Dendritic cell treated with granulocyte-macrophage colony-stimulating factor and Interleukin-4, amounts not matched to agents 40 ng/mL and 50 ng/mL, for 4 days (primary cell): ENCODE results near the gene SS18L1.

Source experiments
- H3K27ac Mint-ChIP-seq: one replicate; pipeline ENCODE4 v1.8.0; 2022; ENCODE audit warnings: mild to moderate bottlenecking, mixed read lengths
- H3K27me3 Mint-ChIP-seq: one replicate; pipeline ENCODE4 v1.8.0; 2022; ENCODE audit warnings: mild to moderate bottlenecking, mixed read lengths
- H3K36me3 Mint-ChIP-seq: one replicate; pipeline ENCODE4 v1.8.0; 2022; ENCODE audit warnings: low read depth, mixed read lengths
- H3K4me1 Mint-ChIP-seq: one replicate; pipeline ENCODE4 v1.8.0; 2022; ENCODE audit warnings: low read depth, mixed read lengths
- H3K4me3 Mint-ChIP-seq: one replicate; pipeline ENCODE4 v1.8.0; 2022; ENCODE audit warnings: mild to moderate bottlenecking, moderate library complexity, mixed read lengths
- H3K9me3 Mint-ChIP-seq: one replicate; pipeline ENCODE4 v1.8.0; 2022; ENCODE audit warnings: mixed read lengths
- intact Hi-C: fragments of 100-400 bp; cut with micrococcal nuclease; formaldehyde crosslinking; loops from one replicate; pipeline ENCODE4 v1.15.0; 2022

Gene SS18L1

DNA sequence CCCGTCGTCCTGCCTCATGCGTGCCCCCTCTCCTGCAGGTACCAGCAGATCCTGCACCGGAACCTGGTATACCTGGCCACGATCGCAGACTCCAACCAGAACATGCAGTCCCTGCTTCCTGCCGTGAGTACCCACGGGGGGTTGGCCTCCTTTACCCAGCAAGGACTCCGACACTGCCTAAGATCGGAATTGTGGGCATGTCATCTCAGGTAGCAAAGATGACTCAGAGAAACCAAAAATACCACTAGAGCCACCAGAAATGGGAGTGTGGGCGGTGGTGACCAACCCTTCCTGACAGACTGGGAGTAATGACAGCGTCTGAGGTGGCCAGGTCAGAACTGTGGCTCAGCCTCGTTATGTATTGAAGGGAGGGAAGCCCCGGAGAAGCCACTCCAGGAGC is 16.3 kb downstream of the SS18L1 start:
- no peak overlapping the region for H3K4me3 Mint-ChIP-seq
- no peaks in the 10 kb centered on the region for H3K27me3 Mint-ChIP-seq
- H3K36me3 Mint-ChIP-seq, result peaks cover 81% of the 10 kb centered on the region
- no peaks in the 10 kb centered on the region for H3K9me3 Mint-ChIP-seq
- peaks cover 20% of the 10 kb centered on the region for H3K4me1 Mint-ChIP-seq
- H3K27ac Mint-ChIP-seq, result no peak overlapping the region
- intact Hi-C loops, result no loop called here

- no peak overlapping the region for H3K4me3 Mint-ChIP-seq
- peaks cover 20% of the 10 kb centered on the region for H3K4me1 Mint-ChIP-seq
- H3K36me3 Mint-ChIP-seq, result peaks cover 81% of the 10 kb centered on the region
- H3K27ac Mint-ChIP-seq, result no peak overlapping the region
- no peaks in the 10 kb centered on the region for H3K9me3 Mint-ChIP-seq
- intact Hi-C loops, result no loop called here
- no peaks in the 10 kb centered on the region for H3K27me3 Mint-ChIP-seq
These were observed 16.7 kb downstream of the SS18L1 start for GRCh38 chr20:62160253-62160652.

GRCh38 chr20:62160876-62161275 is 17.3 kb downstream of the SS18L1 start:
- H3K4me3 Mint-ChIP-seq, result no peak overlapping the region
- no peaks in the 10 kb centered on the region for H3K27me3 Mint-ChIP-seq
- peaks cover 81% of the 10 kb centered on the region for H3K36me3 Mint-ChIP-seq
- no peak overlapping the region for H3K27ac Mint-ChIP-seq
- intact Hi-C loops, result no loop called here
- no peaks in the 10 kb centered on the region for H3K9me3 Mint-ChIP-seq
- peaks cover 14% of the 10 kb centered on the region for H3K4me1 Mint-ChIP-seq

GRCh38 chr20:62161347-62161746 is 17.8 kb downstream of the SS18L1 start:
- H3K4me1 Mint-ChIP-seq, result peaks cover 9% of the 10 kb centered on the region
- intact Hi-C loops, result no loop called here

DNA sequence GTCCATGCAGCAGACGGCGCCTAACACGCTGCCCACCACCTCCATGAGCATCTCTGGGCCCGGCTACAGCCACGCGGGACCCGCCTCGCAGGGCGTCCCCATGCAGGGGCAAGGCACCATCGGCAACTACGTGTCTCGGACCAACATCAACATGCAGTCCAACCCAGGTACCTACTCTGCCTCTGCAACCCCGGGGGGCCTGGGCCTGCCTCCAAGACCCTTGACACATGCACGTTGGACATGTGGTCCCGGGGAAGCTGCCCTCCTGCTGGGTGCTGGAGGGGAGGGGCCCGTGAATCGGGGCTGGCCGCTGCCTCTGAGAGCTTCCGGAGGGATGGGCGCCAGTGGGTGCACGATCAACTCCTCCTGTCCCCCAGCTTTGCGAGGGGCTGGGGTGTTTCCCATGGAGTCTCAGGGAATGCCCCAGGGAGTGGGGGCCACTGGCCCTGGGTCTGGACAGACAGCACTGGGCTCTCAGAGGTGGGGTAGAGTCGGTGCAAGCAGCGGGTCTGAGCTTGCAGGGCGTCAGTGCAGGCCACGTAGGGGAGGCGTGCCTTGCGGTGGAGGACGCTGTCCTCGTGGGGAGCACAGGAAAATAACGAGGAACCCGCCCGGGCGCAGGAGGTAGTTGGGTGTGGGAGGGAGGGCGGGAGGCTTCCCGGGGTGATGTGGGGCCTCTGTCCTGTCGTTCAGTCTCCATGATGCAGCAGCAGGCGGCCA is 19.4 kb downstream of the SS18L1 start:
- peaks cover 9% of the 10 kb centered on the region for H3K4me1 Mint-ChIP-seq
- H3K4me3 Mint-ChIP-seq, result no peak overlapping the region
- intact Hi-C loops, result no loop called here
- H3K36me3 Mint-ChIP-seq, result peaks cover 94% of the 10 kb centered on the region
- no peaks in the 10 kb centered on the region for H3K27me3 Mint-ChIP-seq
- no peak overlapping the region for H3K27ac Mint-ChIP-seq
- no peaks in the 10 kb centered on the region for H3K9me3 Mint-ChIP-seq

More at GRCh38 chr20:62161347-62161746, 17.8 kb downstream of the SS18L1 start:
- no peaks in the 10 kb centered on the region for H3K27me3 Mint-ChIP-seq
- no peak overlapping the region for H3K4me3 Mint-ChIP-seq
- H3K27ac Mint-ChIP-seq, result no peak overlapping the region
- no peaks in the 10 kb centered on the region for H3K9me3 Mint-ChIP-seq
- H3K36me3 Mint-ChIP-seq, result peaks cover 81% of the 10 kb centered on the region

- H3K27me3 Mint-ChIP-seq, result no peaks in the 10 kb centered on the region
- peaks cover 97% of the 10 kb centered on the region for H3K36me3 Mint-ChIP-seq
- no peak overlapping the region for H3K4me3 Mint-ChIP-seq
- no peaks in the 10 kb centered on the region for H3K9me3 Mint-ChIP-seq
- intact Hi-C loops, result no loop called here
- peaks cover 9% of the 10 kb centered on the region for H3K4me1 Mint-ChIP-seq
- H3K27ac Mint-ChIP-seq, result no peak overlapping the region
These were observed 19.9 kb downstream of the SS18L1 start for GRCh38 chr20:62163485-62163865.

GRCh38 chr20:62163986-62164762 is 20.6 kb downstream of the SS18L1 start:
- Mint-ChIP-seq H3K27me3 (no peaks in the 10 kb centered on the region), H3K4me3 (no peak overlapping the region), H3K36me3 (peaks cover 97% of the 10 kb centered on the region), H3K9me3 (no peaks in the 10 kb centered on the region), H3K4me1 (peaks cover 7% of the 10 kb centered on the region), H3K27ac (no peak overlapping the region)
- intact Hi-C loops, result no loop called here

GRCh38 chr20:62164879-62165761 is 21.6 kb downstream of the SS18L1 start:
- Mint-ChIP-seq H3K36me3 (peaks cover 97% of the 10 kb centered on the region), H3K4me1 (no peaks in the 10 kb centered on the region), H3K9me3 (no peaks in the 10 kb centered on the region), H3K27ac (no peak overlapping the region), H3K27me3 (no peaks in the 10 kb centered on the region), H3K4me3 (no peak overlapping the region)
- intact Hi-C loops, result no loop called here

GRCh38 chr20:62165762-62166399 is 22.3 kb downstream of the SS18L1 start:
- H3K9me3 Mint-ChIP-seq, result no peaks in the 10 kb centered on the region
- no peaks in the 10 kb centered on the region for H3K4me1 Mint-ChIP-seq
- intact Hi-C loops, result no loop called here
- no peak overlapping the region for H3K4me3 Mint-ChIP-seq
- peaks cover 91% of the 10 kb centered on the region for H3K36me3 Mint-ChIP-seq
- no peaks in the 10 kb centered on the region for H3K27me3 Mint-ChIP-seq
- no peak overlapping the region for H3K27ac Mint-ChIP-seq

DNA sequence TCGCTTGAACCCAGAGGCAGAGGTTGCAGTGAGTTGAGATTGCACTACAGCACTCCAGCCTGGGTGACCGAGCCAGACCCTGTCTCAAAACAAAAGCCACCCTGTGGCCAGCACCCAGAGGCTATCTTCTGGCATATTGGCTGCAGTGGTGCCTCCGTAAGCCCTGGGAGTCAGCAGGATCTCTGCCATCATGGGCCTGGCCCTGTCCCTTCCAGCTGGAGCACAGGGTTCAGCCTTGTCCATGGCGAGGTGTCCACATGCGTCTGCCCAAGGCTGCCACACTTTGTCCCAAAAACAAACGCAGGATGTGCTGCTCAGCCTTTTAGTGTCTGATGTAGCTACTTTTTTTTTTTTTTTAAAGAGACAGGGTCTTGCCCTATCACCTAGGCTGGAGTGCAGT is 23.9 kb downstream of the SS18L1 start:
- Mint-ChIP-seq H3K4me3 (no peak overlapping the region), H3K9me3 (no peaks in the 10 kb centered on the region), H3K4me1 (no peaks in the 10 kb centered on the region), H3K27me3 (no peaks in the 10 kb centered on the region), H3K27ac (no peak overlapping the region), H3K36me3 (peaks cover 90% of the 10 kb centered on the region)
- intact Hi-C loops, result no loop called here

GRCh38 chr20:62168061-62168460 is 24.5 kb downstream of the SS18L1 start:
- Mint-ChIP-seq H3K27me3 (no peaks in the 10 kb centered on the region), H3K4me1 (no peaks in the 10 kb centered on the region), H3K9me3 (no peaks in the 10 kb centered on the region), H3K27ac (no peak overlapping the region), H3K36me3 (peaks cover 90% of the 10 kb centered on the region), H3K4me3 (no peak overlapping the region)
- intact Hi-C loops, result no loop called here

DNA sequence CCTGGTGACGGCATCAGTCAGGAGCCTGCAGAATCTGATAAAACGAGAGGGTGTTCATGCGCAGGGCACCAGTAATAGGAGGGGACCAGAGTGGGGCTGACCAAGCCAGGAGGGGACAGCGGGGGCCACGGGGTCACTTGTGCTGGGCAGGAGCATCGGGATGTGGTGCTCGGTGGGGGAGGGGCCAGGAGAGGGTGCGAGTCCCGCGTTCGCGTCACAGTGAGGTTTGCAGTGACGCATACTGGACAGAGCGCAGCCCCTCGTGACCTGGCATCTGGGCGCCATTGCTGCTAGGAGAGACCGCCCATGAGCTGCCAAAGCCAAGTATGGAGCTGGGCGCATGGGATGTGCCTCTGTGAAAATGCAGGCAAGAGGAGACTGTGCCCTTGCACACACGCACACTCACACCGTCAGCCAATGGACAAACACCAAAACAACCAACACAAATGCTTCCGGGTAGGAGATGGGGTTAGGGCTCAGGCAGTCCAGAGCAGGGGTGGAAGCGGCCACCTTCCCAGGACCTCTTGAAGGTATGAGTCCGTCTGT is 25.4 kb downstream of the SS18L1 start:
- intact Hi-C loops, result no loop called here
- H3K4me3 Mint-ChIP-seq, result no peak overlapping the region
- H3K36me3 Mint-ChIP-seq, result peaks cover 86% of the 10 kb centered on the region
- no peaks in the 10 kb centered on the region for H3K4me1 Mint-ChIP-seq
- no peaks in the 10 kb centered on the region for H3K27me3 Mint-ChIP-seq
- no peaks in the 10 kb centered on the region for H3K9me3 Mint-ChIP-seq
- no peak overlapping the region for H3K27ac Mint-ChIP-seq

DNA sequence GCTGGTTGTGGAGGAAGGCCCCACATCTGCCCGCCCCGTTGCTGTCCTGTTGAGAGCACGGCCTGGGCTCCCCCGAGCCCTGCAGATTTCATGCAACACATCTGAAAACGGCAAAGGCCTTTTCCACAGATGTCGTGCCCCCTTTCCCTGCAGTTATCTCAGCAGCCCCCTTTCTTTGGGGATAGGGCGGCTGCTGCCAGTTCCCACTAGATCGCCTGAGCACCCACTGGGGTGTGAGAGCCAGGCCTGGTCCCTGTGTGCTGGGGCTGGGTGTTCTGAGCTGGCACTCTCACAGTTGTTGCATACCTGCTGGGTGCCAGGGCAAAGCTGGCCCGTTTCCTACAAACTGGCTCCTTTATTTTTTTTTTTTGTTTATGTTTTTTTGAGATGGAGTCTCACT is 27.0 kb downstream of the SS18L1 start:
- no peak overlapping the region for H3K27ac Mint-ChIP-seq
- intact Hi-C loops, result no loop called here
- H3K4me3 Mint-ChIP-seq, result no peak overlapping the region
- H3K36me3 Mint-ChIP-seq, result peaks cover 86% of the 10 kb centered on the region
- H3K4me1 Mint-ChIP-seq, result no peaks in the 10 kb centered on the region
- no peaks in the 10 kb centered on the region for H3K27me3 Mint-ChIP-seq
- H3K9me3 Mint-ChIP-seq, result no peaks in the 10 kb centered on the region
